Smooth muscle cell of the brain vasculature (primary cell): ENCODE results near the gene CD24.
"Not testable (repeated sequence)": the region's sequence is repeated elsewhere in the genome, so short reads cannot be mapped to it uniquely, and the experiment has no call there.

Source experiments
- DNase-seq: peaks from one replicate; pipeline ENCODE4 v3.0.0-alpha.2; 2012; ENCODE audit warnings: low read depth, low spot score

CD24 gene

GRCh38 chr6:106974336-106974998 is at the start of gene CD24:
TSS of gene CD24 (minus strand) at chr6:106974729. CDS start at chr6:106974646, 83 bp downstream.
- DNase-seq, result no peak

GRCh38 chr6:107021446-107022185 is 47.1 kb upstream of the CD24 start:
- DNase-seq, result no peak

- DNase-seq, result no peak
These were observed 45.7 kb upstream of the CD24 start for GRCh38 chr6:107020239-107020638.

- not testable (repeated sequence) for DNase-seq
These were observed 45.1 kb upstream of the CD24 start for GRCh38 chr6:107019628-107020027.

GRCh38 chr6:107019047-107019446 is 44.5 kb upstream of the CD24 start:
- DNase-seq, result no peak

- DNase-seq, result no peak
These were observed 35.0 kb upstream of the CD24 start for GRCh38 chr6:107009499-107009898.

- peak; percentile 13 for DNase-seq
These were observed 23.0 kb upstream of the CD24 start for GRCh38 chr6:106997392-106998158.

GRCh38 chr6:106995640-106996039 is 21.1 kb upstream of the CD24 start:
- DNase-seq, result no peak

GRCh38 chr6:106989737-106990136 is 15.2 kb upstream of the CD24 start:
- DNase-seq, result not testable (repeated sequence)

- DNase-seq, result no peak
These were observed 14.1 kb upstream of the CD24 start for GRCh38 chr6:106988664-106989063.

GRCh38 chr6:106981926-106982325 is 7.4 kb upstream of the CD24 start:
- no peak for DNase-seq

GRCh38 chr6:106980926-106981325 is 6.4 kb upstream of the CD24 start:
- DNase-seq, result no peak

- peak; percentile 50 for DNase-seq
These were observed 4.9 kb upstream of the CD24 start for GRCh38 chr6:106979435-106979884.

- DNase-seq, result no peak
These were observed 2.7 kb upstream of the CD24 start for GRCh38 chr6:106977246-106977645.

- no peak for DNase-seq
These were observed 1.7 kb upstream of the CD24 start for GRCh38 chr6:106976270-106976669.

GRCh38 chr6:106975738-106976064 is 1.2 kb upstream of the CD24 start:
- no peak for DNase-seq

- DNase-seq, result no peak
These were observed 639 bp upstream of the CD24 start for GRCh38 chr6:106974999-106975737.

GRCh38 chr6:106973836-106974335 is 643 bp downstream of the CD24 start:
- DNase-seq, result no peak

GRCh38 chr6:106973018-106973835 is 1.3 kb downstream of the CD24 start:
- no peak for DNase-seq

- DNase-seq, result no peak
These were observed 2.0 kb downstream of the CD24 start for GRCh38 chr6:106972500-106972899.

GRCh38 chr6:106970769-106971168 is 3.8 kb downstream of the CD24 start:
- not testable (repeated sequence) for DNase-seq
